ENCODE results near the gene UBAC2.
A peak's percentile ranks its signal among the peaks of the same experiment; 100 is the strongest.

UBAC2 gene

DNA sequence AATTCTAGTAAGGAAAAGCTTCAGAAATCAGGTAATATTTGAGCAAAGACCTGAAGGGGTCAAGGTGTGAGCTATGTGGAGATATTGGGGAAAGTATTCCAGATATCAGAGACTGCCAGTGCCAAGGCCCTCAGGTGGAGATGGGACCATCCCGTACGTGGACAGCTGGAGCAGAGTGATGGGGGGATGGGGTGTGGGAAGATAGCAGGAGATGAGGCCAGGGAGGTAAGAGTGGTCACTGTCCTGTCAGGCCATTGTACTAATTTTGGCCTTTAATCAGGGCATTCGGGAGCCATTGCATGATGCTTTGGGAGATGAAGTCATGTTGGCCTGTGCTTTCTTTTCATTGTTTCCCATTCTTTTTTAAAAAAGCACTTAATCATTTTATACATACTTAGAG lies 70.6 kb downstream of the UBAC2 start:
- DNase-seq (ENCODE audit: low read depth) = no peak

DNA sequence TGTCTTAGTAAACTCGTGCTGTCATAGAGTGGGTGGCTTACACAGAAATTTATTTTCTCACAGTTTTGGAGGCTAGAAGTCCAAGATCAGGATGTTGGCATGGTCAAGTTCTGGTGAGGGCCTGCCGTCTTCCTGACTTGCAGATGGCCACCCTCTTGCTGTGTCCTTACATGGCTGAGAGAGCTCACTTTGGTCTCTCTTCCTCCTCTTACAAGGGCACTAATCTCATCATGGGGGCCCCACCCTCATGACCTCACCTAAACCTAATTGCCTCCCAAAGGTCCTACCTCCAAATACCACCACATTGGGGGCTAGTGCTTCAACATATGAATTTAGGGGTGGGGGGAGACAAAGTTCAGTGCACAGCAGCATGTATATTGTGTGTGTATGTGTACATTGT lies 71.8 kb downstream of the UBAC2 start:
- DNase-seq (ENCODE audit: low read depth) = no peak

DNA sequence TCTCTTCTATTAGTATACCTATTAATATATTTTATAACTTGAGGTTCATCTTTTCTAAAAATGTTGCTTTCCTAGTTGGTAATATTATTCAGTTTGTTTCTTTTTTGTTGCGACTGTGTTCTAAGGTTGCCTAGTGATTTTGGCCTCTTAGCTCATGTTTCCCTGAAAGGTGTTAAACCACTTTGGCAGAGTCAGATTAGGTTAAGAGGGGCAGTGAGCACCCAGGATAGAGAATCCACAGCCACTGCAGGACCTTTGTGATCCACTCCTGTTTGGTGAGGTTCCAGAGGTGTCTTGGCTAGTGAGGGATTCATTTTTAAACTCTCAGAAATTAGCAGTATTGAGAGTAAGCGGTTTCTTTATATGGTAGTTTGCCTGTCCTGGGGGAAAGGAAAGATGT lies 72.5 kb downstream of the UBAC2 start:
- DNase-seq (ENCODE audit: low read depth) = no peak

- DNase-seq (ENCODE audit: low read depth) = peak; percentile 71
Measured at GRCh38 chr13:99275093-99275469, 74.4 kb downstream of the UBAC2 start.

DNA sequence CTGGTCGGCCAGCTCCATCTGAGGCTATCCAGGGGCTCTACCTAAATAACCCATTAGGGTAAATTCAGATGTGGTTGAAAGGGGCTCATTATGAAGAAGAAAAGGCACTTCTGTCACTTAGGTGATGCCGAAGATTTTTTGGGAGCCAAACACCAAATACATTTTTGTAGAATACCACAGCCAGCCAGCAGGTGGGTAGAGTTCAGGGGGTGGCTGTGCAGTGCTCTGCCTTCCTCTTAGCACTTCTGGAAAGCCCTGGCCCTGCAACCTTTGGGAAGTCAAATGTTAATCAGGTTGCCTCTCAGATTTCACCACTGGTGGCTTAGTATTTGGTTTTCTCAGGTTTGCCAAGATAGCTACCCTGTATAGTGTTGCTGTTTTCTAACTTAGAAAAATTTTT lies 76.1 kb downstream of the UBAC2 start:
- no peak for DNase-seq (ENCODE audit: low read depth)

GRCh38 chr13:99277629-99278028 lies 77.0 kb downstream of the UBAC2 start:
- DNase-seq (ENCODE audit: low read depth) = no peak

GRCh38 chr13:99278200-99278599 lies 77.5 kb downstream of the UBAC2 start:
- no peak for DNase-seq (ENCODE audit: low read depth)

GRCh38 chr13:99278843-99279242 lies 78.2 kb downstream of the UBAC2 start:
- no peak for DNase-seq (ENCODE audit: low read depth)

- no peak for DNase-seq (ENCODE audit: low read depth)
Measured at GRCh38 chr13:99279637-99280036, 79.0 kb downstream of the UBAC2 start.

- peak; percentile 74 for DNase-seq (ENCODE audit: low read depth)
Measured at GRCh38 chr13:99280166-99280565, 79.5 kb downstream of the UBAC2 start.

GRCh38 chr13:99281811-99282263 lies 81.2 kb downstream of the UBAC2 start:
- DNase-seq (ENCODE audit: low read depth) = peak; percentile 21

DNA sequence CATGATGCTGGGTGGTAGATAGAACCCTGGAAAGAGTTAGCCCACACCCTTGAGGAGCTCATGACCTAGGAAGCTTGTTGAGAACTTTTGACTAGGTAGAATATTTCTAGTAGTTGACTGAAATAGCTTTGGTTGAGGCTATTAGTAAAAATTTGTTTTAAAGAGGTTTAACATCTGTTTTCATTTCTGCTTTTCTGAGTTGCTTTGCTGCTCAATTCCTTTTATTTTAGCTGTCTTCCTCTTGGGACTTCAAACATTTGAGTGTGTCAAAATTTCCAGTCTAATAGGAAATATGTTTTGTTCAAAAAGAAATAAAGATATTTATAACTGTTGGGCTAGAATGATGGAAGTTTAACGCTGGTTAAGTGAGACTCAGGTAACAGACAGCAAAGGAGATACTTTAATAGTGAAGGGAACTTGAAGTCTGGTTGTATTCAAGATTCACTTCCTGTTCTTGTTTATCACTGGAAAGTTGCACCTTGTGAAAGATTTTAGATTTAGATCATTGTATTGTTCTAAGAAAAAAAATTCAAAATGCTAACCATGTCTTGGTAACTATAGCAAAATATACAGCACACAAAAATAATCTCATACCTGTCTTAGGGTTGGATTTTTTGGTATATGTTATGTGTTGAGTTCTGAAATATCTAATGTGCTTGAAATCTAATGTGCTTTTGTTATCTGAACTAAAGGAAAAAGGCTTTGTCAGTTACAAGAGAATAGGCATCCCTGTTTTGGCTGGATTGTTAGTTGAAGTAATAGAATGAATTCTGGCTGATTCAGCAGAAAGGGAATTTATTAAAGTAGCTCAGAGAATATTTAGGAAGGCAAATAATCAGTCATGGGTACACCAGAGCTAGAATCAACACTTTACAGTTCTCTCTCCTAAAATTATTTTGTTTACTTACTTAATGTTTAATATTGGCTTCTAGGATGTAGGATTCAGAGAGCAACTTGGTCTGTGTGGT lies 81.9 kb downstream of the UBAC2 start:
- DNase-seq (ENCODE audit: low read depth) = no peak

GRCh38 chr13:99285432-99286182 lies 85.0 kb downstream of the UBAC2 start:
- no peak for DNase-seq (ENCODE audit: low read depth)

DNA sequence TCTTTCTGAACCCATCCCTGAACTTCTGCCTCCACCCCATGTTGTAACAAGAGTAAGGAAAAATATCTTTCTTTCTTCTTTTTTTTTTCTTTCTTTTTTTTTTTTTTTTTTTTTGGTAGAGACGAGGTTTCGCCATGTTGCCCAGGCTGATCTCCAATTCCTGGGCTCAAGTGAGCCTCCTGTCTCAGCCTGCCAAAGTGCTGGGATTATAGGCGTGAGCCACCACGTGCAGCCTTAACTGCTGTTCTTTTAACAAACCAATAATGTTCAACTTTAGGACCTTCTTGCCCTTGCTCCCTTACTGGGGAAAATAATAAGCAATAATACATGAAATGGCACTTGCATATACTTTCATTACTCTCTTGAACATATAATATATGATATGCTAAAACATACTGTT lies 86.9 kb downstream of the UBAC2 start:
- no peak for DNase-seq (ENCODE audit: low read depth)

DNA sequence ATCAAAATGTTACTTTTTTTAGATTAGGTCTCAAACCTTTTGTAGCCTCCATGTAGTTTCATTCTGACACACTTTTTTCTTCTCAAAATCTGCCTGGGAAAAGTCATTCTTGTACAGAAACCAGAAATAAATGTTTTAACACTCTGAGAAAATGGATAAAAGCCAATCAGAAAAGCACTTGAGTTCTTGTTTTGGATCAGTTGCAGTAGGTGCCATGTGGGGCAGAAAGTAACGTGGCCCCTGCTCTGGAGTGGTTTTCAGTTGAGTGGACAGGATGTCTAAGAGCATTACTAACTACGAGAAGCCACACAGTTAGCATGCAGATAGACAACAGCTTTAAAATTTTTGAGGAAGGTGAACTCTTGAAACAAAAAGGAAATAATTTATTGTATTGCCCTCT lies 87.4 kb downstream of the UBAC2 start:
- no peak for DNase-seq (ENCODE audit: low read depth)

- DNase-seq (ENCODE audit: low read depth) = no peak
Measured at GRCh38 chr13:99289271-99289670, 88.6 kb downstream of the UBAC2 start.

DNA sequence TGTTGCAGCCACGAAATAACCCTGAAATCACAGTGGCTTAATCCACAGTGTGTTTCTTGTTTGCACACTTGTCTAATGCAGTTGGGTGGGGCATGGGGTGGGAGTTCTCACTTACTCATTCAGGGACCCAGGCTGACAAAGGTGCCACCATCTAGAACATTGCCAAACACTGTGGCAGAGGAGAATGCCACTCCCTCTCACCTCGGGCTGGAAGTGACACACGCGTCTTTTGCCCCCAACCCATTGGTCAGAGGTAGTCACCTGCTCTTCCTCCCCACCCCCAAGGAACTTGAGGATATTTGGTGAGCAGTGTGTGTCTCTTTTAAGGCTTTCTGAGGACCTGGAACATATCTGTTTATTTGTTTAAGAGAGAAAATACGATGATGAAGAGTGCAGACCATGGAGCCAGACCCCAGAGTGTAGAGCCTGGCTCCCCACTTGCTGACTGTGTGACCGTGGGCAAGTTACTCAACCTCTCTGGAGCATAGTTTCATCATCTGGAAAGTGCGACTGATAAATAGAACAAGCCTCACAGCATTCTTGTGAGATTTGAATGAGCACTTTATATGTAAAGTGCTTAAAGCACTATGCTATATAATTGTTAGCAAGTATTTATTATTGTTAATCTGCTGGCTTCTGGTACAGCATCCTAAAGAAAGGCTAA lies 89.2 kb downstream of the UBAC2 start:
- DNase-seq (ENCODE audit: low read depth) = no peak

DNA sequence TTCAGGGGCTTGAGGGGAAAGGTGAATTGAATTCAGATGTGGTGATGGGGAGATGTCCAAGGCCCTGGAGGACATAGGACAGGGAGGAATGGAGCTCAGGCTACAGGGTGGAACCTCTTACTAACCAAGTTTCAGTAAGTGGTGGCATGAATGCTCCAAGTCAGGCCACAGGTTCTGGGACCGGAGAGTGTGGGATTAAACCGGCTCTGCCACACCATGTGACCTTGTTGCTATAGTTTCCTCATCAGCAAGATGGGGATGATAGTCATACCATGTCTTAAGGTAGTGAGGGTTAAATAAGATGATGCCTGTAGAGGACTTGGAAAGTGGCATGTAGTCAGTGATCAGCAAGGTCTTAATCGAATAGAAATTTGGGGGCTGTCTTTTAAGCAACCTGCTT lies 90.2 kb downstream of the UBAC2 start:
- no peak for DNase-seq (ENCODE audit: low read depth)

- no peak for DNase-seq (ENCODE audit: low read depth)
Measured at GRCh38 chr13:99293178-99293577, 92.5 kb downstream of the UBAC2 start.

DNA sequence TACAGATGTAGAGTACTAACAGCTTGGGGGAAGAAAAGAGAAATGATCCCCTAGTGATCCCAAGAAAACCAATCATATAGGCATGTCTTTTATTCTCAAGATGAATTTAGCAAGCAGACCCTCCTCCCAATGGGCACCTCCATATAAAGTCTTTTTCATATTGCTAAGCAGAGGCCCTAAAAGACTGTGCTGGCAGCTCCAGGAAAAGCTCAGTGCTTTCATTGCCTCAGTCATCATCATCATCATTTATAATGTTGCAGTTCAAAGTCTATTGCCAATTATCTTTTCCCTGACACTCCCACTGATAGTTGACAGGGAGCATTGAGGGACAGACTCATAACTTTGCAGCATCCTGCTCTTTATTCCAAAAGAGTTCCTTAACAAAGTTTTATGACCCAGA lies 93.5 kb downstream of the UBAC2 start:
- DNase-seq (ENCODE audit: low read depth) = no peak

GRCh38 chr13:99294958-99295357 lies 94.3 kb downstream of the UBAC2 start:
- no peak for DNase-seq (ENCODE audit: low read depth)

DNA sequence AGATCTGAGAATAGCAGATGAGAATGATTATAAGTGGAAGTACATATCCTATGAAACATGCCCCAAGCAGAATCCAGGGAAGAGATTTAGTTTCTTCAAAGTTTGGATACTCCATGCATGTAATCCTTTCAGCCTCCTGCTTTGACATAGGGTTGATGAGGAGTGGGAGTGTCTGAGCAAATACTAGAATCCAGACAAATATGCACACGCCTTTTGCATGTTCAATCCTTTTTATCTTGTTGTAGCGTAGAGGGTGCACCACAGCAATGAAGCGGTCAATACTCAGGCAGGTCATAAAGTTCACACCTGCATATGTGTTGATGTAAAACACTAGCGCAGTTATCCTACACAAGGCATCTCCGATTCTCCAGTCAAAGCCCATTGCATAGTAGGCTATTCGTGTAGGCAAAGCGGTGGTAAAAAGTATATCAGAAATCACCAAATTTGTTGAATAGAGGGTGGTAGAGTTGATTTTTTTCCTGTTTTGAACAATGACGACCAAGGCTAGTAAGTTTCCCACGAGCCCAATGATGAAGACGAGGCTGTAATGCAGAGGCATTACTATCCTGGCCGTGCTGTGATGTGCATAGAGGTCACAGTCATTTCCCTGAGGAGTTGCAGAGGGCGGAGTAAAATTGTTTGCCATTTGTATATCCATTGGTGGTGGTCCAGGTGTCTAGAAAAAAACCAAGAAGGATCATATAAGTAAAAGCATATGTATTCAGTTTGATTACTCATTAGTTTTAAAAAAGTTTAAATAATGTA lies 95.0 kb downstream of the UBAC2 start:
- DNase-seq (ENCODE audit: low read depth) = no peak

All from GM04504 (cell line).